GM10248 (cell line): ENCODE results near the gene KIAA1217.

Experiments
- CTCF ChIA-PET: fragments of 300-600 bp; sonication (Branson Sonifier 250); formaldehyde crosslinking; extraction: SDS; loops from one replicate; lab custom pipeline; 2021; ENCODE audit warnings: antibody characterized with exemption; lab: Yijun Ruan, JAX
- POLR2A ChIA-PET: fragments of 350-650 bp; sonication (Branson Sonifier 250); formaldehyde crosslinking; extraction: SDS; loops from one replicate; lab custom pipeline; 2020; ENCODE audit warnings: antibody characterized with exemption; lab: Yijun Ruan, JAX
- DNase-seq: peaks from one replicate; pipeline ENCODE4 v3.0.0; 2012; ENCODE audit errors: extremely low spot score
- TF ChIP-seq, protein P1 (sequence below): IDR thresholded peaks from 2 replicates; pipeline ENCODE4 v1.5.1; 2012; ENCODE audit warnings: mild to moderate bottlenecking, low read depth; ENCODE audit errors: extremely low read depth, missing control alignments, control extremely low read depth

Gene KIAA1217

DNA sequence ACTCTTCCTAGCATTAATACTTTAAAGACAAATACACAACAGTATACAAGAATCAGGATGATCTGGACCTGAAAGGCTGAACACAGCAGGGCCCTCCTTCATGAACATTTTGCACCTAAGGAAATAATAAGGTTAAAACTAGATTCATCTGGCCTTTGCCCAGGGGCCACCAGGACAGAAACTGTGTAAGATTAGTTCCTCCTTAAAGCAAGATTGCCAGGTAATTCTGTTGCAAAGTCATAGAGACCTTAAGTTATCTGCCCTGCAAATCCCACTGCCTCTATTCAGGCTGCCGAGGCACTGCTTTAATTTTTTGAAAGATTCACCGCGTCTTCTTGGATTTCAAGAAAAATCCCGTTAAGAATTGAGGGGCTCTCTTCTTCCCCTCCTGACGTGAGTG, 1.6 kb upstream of the KIAA1217 start:
- ChIA-PET CTCF (no interaction called here), POLR2A (no interaction called here)
- TF ChIP-seq, protein P1, sequence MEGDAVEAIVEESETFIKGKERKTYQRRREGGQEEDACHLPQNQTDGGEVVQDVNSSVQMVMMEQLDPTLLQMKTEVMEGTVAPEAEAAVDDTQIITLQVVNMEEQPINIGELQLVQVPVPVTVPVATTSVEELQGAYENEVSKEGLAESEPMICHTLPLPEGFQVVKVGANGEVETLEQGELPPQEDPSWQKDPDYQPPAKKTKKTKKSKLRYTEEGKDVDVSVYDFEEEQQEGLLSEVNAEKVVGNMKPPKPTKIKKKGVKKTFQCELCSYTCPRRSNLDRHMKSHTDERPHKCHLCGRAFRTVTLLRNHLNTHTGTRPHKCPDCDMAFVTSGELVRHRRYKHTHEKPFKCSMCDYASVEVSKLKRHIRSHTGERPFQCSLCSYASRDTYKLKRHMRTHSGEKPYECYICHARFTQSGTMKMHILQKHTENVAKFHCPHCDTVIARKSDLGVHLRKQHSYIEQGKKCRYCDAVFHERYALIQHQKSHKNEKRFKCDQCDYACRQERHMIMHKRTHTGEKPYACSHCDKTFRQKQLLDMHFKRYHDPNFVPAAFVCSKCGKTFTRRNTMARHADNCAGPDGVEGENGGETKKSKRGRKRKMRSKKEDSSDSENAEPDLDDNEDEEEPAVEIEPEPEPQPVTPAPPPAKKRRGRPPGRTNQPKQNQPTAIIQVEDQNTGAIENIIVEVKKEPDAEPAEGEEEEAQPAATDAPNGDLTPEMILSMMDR = no peak
- DNase-seq = no peak

- POLR2A ChIA-PET = no interaction called here
- no peak for DNase-seq
- CTCF ChIA-PET = no interaction called here
- TF ChIP-seq, protein P1 = no peak
These were observed 942 bp upstream of the KIAA1217 start for GRCh38 chr10:24207781-24208611.

DNA sequence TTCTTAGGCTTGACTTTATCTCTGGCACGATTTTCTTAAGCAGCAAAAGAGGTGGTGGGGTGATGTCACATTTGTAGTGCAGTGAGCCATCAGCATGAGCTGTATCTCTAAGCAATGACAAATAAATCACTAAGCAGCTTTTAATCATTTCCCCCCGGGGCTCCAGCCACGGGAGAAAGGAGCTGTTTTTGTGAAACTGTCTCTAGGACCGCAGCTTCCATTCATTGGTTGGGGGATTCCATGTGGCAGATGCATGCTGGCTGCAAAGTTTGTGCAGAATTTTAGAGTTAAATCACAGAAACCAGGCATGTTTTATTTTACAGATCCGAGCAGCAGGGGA, 464 bp downstream of the KIAA1217 start:
- TF ChIP-seq, protein P1 = no peak
- ChIA-PET POLR2A (interaction anchor here (0.8 kb wide), 1 partner anchor 288 kb away, joined by 3 read pairs; no protein-coding TSS in a partner anchor), CTCF (interaction anchor here (1.0 to 3.5 kb wide), 5 partner anchors 9 to 256 kb away, joined by 3 to 14 read pairs (median 3); no protein-coding TSS in a partner anchor)
- DNase-seq = peak; percentile 39

GRCh38 chr10:24209946-24210491, 1.1 kb downstream of the KIAA1217 start:
- ChIA-PET CTCF (interaction anchor here (1.0 to 3.5 kb wide), 5 partner anchors 10 to 256 kb away, joined by 3 to 14 read pairs (median 3); no protein-coding TSS in a partner anchor), POLR2A (no interaction called here)
- DNase-seq = peak; percentile 78
- TF ChIP-seq, protein P1 = no peak

GRCh38 chr10:24210501-24210900, 1.6 kb downstream of the KIAA1217 start:
- no peak for DNase-seq
- CTCF ChIA-PET = interaction anchor here (1.3 to 3.5 kb wide), 3 partner anchors 12 to 255 kb away, joined by 3 to 14 read pairs (median 3); no protein-coding TSS in a partner anchor
- POLR2A ChIA-PET = interaction anchor here (0.6 kb wide), 1 partner anchor 17 kb away, joined by 5 read pairs; no protein-coding TSS in a partner anchor
- TF ChIP-seq, protein P1 = no peak

- TF ChIP-seq, protein P1 = no peak
- ChIA-PET CTCF (interaction anchor here (1.2 to 1.4 kb wide), 2 partner anchors 17 to 98 kb away, joined by 3 read pairs; no protein-coding TSS in a partner anchor), POLR2A (no interaction called here)
- DNase-seq = no peak
These were observed 4.3 kb downstream of the KIAA1217 start for GRCh38 chr10:24213266-24213665.
